ENCODE data around the gene TSPYL2. TPM values are rescaled to one million over a fixed set of nuclear protein-coding genes. Genes with fewer than 3 reads are reported as not detected.
A peak's percentile ranks its signal among the peaks of the same experiment; 100 is the strongest.

Gene TSPYL2
- total RNA-seq, result 10 to 100 TPM; 56.7 to 73.3 TPM

DNA sequence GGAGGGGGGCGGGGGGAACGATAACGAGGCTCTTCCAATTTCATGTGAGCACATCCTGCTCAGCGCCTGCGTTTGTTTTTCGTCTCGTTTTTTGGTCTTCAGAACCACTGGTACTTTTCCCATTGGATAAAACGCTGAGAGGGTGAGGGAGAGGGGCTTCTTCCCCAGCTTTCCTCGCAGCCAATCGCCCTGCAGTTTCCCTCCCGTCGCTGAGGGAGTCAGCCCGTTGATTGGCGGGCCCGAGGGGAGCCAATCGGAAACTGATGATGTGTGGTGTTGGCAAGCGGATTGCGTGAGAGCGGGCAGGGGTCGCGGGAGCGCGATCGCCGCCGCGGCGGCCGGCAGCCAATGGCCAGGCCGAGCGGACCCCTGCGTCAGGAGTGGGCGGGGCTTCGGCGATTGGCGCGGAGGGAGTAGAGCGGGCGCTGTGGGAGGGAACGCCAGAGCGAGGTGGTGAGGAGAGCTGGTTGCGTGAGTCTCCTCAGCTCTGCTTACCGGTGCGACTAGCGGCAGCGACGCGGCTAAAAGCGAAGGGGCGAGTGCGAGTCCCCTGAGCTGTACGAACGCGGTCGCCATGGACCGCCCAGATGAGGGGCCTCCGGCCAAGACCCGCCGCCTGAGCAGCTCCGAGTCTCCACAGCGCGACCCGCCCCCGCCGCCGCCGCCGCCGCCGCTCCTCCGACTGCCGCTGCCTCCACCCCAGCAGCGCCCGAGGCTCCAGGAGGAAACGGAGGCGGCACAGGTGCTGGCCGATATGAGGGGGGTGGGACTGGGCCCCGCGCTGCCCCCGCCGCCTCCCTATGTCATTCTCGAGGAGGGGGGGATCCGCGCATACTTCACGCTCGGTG lies at the start of gene TSPYL2:
TSS of gene TSPYL2 (plus strand) at position 443 of the 848 bp plus-strand sequence. CDS start at position 575, 132 bp downstream.
- intact Hi-C loops (cut with DNase I, micrococcal nuclease), result loop anchor here (1.0 to 10.0 kb wide), 9 partner anchors 10 to 1103 kb away; partner anchors contain the start of genes RIBC1 (in 2 of the 2), SMC1A (in 2 of the 2), FAM120C (in 1 of the 2) and KDM5C (in 1 of the 2)
- H3K36me3 Mint-ChIP-seq (ENCODE audit: low read depth), result peaks cover 36% of the 10 kb centered on the region
- peaks cover 46% of the 10 kb centered on the region for H3K4me1 Mint-ChIP-seq
- ChIA-PET POLR2A (interaction anchor here (0.5 to 1.7 kb wide), 10 partner anchors 9 to 1178 kb away, joined by 3 to 8 read pairs (median 4); partner anchors contain the start of genes KANTR and KDM5C), CTCF (no interaction called here)
- DNase-seq (peak; percentile 96), ATAC-seq (peak; percentile 91)
- no peaks in the 10 kb centered on the region for H3K9me3 Mint-ChIP-seq (ENCODE audit: low read depth)
- H3K4me3 Mint-ChIP-seq, result peak within 1 kb of the TSS; percentile 91
- no peaks in the 10 kb centered on the region for H3K27me3 Mint-ChIP-seq
- peak within 1 kb of the TSS; percentile 95 for H3K27ac Mint-ChIP-seq

DNA sequence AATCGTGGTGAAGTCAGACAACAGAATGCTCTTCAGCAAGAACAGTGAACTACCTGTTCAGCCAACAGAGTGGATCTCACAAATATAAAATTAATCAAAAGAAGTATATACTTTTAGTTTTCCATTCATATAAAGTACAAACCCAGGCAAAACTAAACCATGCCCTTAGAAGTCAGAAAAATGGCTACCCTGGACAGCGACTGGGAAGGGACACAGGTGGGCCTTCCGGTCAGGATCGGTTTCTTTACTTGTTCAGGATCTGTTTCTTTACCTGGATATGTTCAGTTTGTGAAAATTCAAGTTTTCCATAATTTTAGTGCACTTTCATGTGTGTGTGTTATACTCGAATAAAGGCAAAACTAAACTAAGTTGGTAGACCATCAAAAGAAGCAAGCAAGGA lies 46.0 kb upstream of the TSPYL2 start:
- H3K27ac Mint-ChIP-seq, result no peak overlapping the region
- POLR2A ChIA-PET, result no interaction called here
- H3K4me3 Mint-ChIP-seq, result no peak overlapping the region
- intact Hi-C loops (cut with DNase I, micrococcal nuclease), result no loop called here
- peaks cover 2% of the 10 kb centered on the region for H3K27me3 Mint-ChIP-seq
- no peaks in the 10 kb centered on the region for H3K4me1 Mint-ChIP-seq
- ATAC-seq (no peak), DNase-seq (no peak)
- CTCF ChIA-PET, result no interaction called here
- no peaks in the 10 kb centered on the region for H3K36me3 Mint-ChIP-seq (ENCODE audit: low read depth)
- no peaks in the 10 kb centered on the region for H3K9me3 Mint-ChIP-seq (ENCODE audit: low read depth)

DNA sequence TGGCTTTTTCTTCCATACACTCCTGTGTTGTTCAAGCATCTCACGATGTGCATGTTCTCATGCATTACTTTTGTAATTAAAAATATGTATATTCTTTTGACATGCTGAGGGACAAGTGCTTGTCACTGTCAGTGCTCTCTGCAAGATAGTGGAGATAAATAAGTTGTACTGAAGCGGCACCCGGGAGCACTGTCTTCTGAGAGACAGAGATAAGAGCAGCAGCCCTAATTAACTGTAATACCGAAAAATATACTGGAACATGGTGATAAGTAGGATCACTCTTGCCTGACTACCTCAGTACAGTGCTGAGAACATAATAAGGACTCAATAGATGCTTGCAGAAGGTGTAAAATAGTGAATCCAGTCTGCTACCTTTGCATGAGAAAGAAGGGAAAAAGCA lies 42.9 kb upstream of the TSPYL2 start:
- H3K4me3 Mint-ChIP-seq, result no peak overlapping the region
- ChIA-PET POLR2A (no interaction called here), CTCF (no interaction called here)
- H3K27ac Mint-ChIP-seq, result no peak overlapping the region
- no peaks in the 10 kb centered on the region for H3K36me3 Mint-ChIP-seq (ENCODE audit: low read depth)
- DNase-seq (no peak), ATAC-seq (no peak)
- no peaks in the 10 kb centered on the region for H3K9me3 Mint-ChIP-seq (ENCODE audit: low read depth)
- intact Hi-C loops (cut with DNase I, micrococcal nuclease), result no loop called here
- H3K4me1 Mint-ChIP-seq, result no peaks in the 10 kb centered on the region
- H3K27me3 Mint-ChIP-seq, result peaks cover 4% of the 10 kb centered on the region

DNA sequence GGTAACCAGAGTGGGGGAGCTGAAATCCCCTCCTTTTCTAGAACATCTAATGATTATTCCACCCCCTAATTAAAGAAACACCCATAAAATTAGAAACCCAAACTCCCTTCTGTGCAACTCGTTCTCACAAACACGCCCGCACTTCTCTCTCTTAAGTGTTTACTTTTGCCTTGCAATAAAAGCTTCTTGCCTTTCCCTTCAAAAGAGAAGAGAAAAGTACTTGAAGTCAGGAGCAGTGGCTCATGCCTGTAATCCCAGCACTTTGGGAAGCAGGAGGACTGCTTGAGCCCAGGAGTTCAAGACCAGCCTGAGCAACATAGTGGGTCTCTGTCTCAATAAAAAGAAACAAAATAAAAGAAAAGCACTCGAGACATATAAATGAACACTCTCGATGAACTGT lies 37.2 kb upstream of the TSPYL2 start:
- Mint-ChIP-seq H3K4me1 (no peaks in the 10 kb centered on the region), H3K27ac (no peak overlapping the region), H3K36me3 (ENCODE audit: low read depth) (no peaks in the 10 kb centered on the region), H3K27me3 (peaks cover 10% of the 10 kb centered on the region), H3K9me3 (ENCODE audit: low read depth) (no peaks in the 10 kb centered on the region), H3K4me3 (no peak overlapping the region)
- ChIA-PET CTCF (no interaction called here), POLR2A (no interaction called here)
- DNase-seq (no peak), ATAC-seq (no peak)
- intact Hi-C loops (cut with DNase I, micrococcal nuclease), result no loop called here

DNA sequence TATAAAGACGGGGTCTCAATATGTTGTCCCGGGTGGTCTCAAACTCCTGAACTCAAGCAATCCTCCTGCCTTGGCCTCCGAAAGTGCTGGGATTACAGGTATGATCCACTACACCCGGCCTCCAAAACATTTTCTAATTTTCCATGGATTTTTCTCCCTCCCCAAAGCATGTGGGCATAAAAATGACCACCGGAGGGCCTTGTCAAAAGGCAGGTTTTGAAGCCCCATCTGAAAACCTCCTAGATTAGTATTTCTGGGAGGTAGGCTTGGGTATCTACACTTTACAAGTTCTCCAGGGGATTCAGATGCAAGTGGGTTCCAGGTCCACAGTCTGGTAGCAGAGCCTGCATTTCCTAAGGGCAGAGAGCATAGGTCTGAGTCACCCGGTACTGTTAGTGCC lies 34.9 kb upstream of the TSPYL2 start:
- H3K4me1 Mint-ChIP-seq, result no peaks in the 10 kb centered on the region
- ATAC-seq (no peak), DNase-seq (no peak)
- H3K27ac Mint-ChIP-seq, result no peak overlapping the region
- peaks cover 10% of the 10 kb centered on the region for H3K27me3 Mint-ChIP-seq
- intact Hi-C loops (cut with DNase I, micrococcal nuclease), result no loop called here
- no peaks in the 10 kb centered on the region for H3K9me3 Mint-ChIP-seq (ENCODE audit: low read depth)
- ChIA-PET CTCF (no interaction called here), POLR2A (no interaction called here)
- no peak overlapping the region for H3K4me3 Mint-ChIP-seq
- no peaks in the 10 kb centered on the region for H3K36me3 Mint-ChIP-seq (ENCODE audit: low read depth)

DNA sequence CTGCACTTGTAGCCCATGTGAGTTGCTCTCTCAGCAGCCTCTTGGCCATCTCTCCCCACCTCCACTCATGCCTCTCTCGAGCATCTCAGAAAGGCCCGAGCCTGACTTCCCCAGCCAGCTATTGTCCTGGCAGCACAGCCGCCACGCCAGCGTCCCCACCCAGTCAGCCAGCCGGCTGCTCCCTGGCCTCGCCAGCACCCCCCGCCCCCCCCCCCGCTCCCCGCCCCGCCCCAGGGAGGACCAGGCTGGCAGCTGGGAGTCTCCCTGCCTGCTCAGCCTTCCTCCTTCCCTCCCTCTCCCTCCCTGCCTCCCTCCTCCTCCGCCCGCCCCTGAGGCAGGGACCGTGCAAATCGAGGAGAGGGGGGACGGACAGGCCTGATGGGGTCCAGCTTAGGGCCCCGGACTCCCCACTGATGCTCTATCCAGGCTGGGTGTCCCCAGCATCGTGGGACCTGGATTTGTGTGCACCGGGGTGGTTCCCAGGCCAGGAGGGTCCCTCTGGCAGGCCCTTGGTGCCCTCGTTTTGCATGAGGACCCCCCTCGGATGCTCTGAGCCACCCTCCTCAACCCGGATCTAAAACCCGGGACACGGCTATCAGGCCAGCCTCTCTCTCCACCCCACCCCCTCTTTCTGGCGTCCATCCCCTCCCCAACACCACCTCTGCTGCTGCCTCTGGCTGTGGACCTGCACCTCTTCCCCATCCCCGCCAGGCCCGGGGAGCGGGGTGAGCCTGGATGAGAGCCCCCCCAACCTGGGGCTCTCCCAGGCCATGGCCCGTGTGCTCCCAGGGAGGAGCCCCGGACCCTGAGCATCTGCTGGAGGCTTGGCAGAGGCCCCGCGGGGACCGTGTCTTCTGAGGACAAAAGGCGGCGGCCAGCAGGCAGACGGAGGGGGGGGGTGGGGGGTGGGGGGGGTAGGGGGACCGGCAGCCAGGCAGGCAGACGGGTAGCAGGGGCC lies 33.7 kb upstream of the TSPYL2 start, which contains the start of gene GPR173:
TSS of gene GPR173 (plus strand) at position 621 of the 958 bp plus-strand sequence. CDS start 27,833 bp downstream, outside the sequence.
- Mint-ChIP-seq H3K9me3 (ENCODE audit: low read depth) (no peaks in the 10 kb centered on the region), H3K27me3 (peaks cover 10% of the 10 kb centered on the region), H3K36me3 (ENCODE audit: low read depth) (no peaks in the 10 kb centered on the region), H3K27ac (no peak within 1 kb of the TSS), H3K4me3 (no peak within 1 kb of the TSS), H3K4me1 (no peaks in the 10 kb centered on the region)
- intact Hi-C loops (cut with DNase I, micrococcal nuclease), result no loop called here
- CTCF ChIA-PET, result no interaction called here
- DNase-seq (no peak), ATAC-seq (no peak)
- POLR2A ChIA-PET, result no interaction called here

DNA sequence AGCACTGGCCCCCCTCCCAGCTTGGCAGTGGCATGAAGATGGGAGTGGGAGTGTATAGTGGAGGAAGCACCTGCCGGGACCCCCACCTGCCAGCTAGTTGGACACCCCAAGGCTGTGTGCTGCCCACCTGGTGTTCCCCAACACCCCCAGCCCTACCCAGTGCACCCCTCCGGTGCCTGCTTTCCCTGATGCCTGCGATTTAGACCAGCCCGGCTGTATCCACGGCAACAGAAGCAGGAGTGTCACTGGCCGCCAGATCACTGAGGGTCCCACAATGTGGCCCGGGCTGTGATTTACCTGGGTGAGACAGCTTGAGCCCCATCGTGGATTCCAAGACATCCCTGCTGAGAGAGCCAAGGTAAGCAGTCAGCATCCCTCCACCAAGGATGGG lies 33.0 kb upstream of the TSPYL2 start:
- Mint-ChIP-seq H3K9me3 (ENCODE audit: low read depth) (no peaks in the 10 kb centered on the region), H3K4me1 (no peaks in the 10 kb centered on the region), H3K27ac (no peak overlapping the region), H3K36me3 (ENCODE audit: low read depth) (no peaks in the 10 kb centered on the region), H3K27me3 (peaks cover 10% of the 10 kb centered on the region), H3K4me3 (no peak overlapping the region)
- intact Hi-C loops (cut with DNase I, micrococcal nuclease), result no loop called here
- DNase-seq (no peak), ATAC-seq (no peak)
- ChIA-PET POLR2A (no interaction called here), CTCF (no interaction called here)

DNA sequence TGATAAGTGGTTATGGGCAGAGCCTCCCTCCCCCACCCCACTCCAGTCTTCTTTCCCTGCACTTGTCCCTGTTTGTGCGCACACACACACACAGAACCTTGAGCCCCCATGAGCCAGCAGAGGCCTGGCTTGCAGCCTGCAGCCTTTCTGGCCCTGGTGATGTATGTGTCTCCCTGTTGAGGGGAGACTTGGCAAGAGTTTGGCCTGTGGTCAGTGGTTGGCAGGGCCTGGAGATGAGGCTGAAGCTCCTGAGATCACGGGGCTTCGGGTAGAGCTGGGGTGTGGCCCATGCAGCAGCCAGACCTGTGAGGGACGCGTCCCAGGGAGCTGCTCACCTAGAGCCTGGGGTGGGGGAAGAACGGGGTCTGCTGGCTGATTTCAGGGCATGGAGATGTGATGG lies 31.3 kb upstream of the TSPYL2 start:
- intact Hi-C loops (cut with DNase I, micrococcal nuclease), result no loop called here
- Mint-ChIP-seq H3K27ac (no peak overlapping the region), H3K36me3 (ENCODE audit: low read depth) (no peaks in the 10 kb centered on the region), H3K9me3 (ENCODE audit: low read depth) (no peaks in the 10 kb centered on the region), H3K4me1 (no peaks in the 10 kb centered on the region), H3K4me3 (no peak overlapping the region), H3K27me3 (peaks cover 10% of the 10 kb centered on the region)
- ChIA-PET CTCF (no interaction called here), POLR2A (no interaction called here)
- ATAC-seq, result no peak
- DNase-seq, result no peak

DNA sequence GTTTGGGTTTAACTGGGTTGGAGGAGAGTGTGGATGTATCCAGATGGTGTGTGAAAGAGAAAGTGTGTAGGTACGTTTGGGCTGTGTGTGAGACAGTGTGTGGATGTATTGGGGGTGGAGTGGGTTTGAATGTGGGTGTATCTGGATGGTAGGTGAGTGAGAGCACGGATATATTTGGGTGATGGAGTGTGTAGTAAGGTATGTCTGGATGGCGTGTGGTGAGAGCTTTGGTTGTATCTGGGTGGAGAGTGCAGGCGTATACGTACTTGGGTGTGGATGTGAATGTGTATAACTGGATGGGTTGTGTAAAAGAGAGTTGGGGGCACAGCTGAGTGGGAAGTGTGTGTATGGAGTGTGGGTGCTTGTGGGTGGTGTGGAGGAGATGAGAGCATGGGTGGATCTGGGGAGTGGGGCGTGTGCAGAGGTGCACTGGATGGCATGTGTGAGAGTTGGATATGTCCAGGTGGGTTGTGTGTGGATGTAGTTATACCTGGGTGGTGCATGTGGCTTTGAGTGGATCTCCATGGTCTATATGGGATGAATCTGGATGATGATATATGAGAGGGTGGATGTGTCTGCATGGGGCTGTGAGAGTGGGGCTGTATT lies 26.8 kb upstream of the TSPYL2 start:
- Mint-ChIP-seq H3K27ac (no peak overlapping the region), H3K36me3 (ENCODE audit: low read depth) (no peaks in the 10 kb centered on the region), H3K4me1 (no peaks in the 10 kb centered on the region), H3K9me3 (ENCODE audit: low read depth) (no peaks in the 10 kb centered on the region), H3K27me3 (peaks cover 2% of the 10 kb centered on the region), H3K4me3 (no peak overlapping the region)
- ChIA-PET CTCF (no interaction called here), POLR2A (no interaction called here)
- intact Hi-C loops (cut with DNase I, micrococcal nuclease), result no loop called here
- ATAC-seq (no peak), DNase-seq (no peak)

DNA sequence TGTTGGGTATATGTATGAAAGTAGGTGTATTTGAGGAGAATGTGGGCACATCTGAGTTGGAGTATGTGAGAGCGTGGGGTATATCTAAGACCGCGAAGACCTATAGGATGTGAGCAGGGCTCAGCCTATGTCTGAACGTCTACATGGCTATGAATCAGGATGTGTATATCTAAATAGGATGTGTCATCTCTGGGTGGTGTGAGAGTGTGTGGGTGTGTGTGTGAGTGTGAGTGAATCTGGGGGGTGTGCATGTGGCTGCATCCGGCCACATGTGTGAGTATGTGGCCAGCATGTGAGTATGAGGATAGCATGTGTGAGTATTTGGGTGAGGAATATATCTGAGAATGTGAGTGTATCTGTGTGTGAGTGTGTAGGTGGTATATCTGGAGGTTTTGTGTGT lies 25.9 kb upstream of the TSPYL2 start:
- no peaks in the 10 kb centered on the region for H3K9me3 Mint-ChIP-seq (ENCODE audit: low read depth)
- POLR2A ChIA-PET, result no interaction called here

DNA sequence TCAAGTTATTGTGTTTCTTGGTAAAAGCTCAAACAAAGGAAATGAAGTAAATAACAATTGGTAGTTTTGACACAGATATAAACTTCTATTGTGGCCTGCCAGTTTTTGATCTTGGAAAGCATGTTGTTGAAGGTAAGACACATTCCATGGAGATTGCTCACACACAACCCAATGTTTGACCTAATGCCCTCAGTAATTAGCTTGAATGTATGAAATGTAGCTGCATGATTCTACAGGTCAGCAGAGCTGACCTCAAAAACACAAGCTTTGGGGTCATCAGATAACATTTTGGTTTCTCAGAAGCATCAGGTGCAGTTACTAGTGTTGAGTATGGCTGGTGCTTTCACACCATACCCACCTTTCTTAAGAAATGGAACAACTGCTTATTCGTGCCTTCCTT lies 17.1 kb upstream of the TSPYL2 start:
- DNase-seq (no peak), ATAC-seq (no peak)
- H3K27me3 Mint-ChIP-seq, result no peaks in the 10 kb centered on the region
- intact Hi-C loops (cut with DNase I, micrococcal nuclease), result no loop called here
- no peaks in the 10 kb centered on the region for H3K36me3 Mint-ChIP-seq (ENCODE audit: low read depth)
- H3K27ac Mint-ChIP-seq, result no peak overlapping the region
- H3K9me3 Mint-ChIP-seq (ENCODE audit: low read depth), result no peaks in the 10 kb centered on the region
- H3K4me1 Mint-ChIP-seq, result no peaks in the 10 kb centered on the region
- ChIA-PET CTCF (no interaction called here), POLR2A (no interaction called here)
- no peak overlapping the region for H3K4me3 Mint-ChIP-seq

More for the DNA sequence above, 25.9 kb upstream of the TSPYL2 start:
- no peaks in the 10 kb centered on the region for H3K36me3 Mint-ChIP-seq (ENCODE audit: low read depth)
- DNase-seq, result no peak
- intact Hi-C loops (cut with DNase I, micrococcal nuclease), result no loop called here
- no peaks in the 10 kb centered on the region for H3K4me1 Mint-ChIP-seq
- no peak overlapping the region for H3K4me3 Mint-ChIP-seq
- peak; percentile 57 for ATAC-seq
- no peak overlapping the region for H3K27ac Mint-ChIP-seq
- H3K27me3 Mint-ChIP-seq, result no peaks in the 10 kb centered on the region
- CTCF ChIA-PET, result no interaction called here

All from activated CD4-positive, alpha-beta T cell treated with anti-CD3 and anti-CD28 coated beads for 36 hours (primary cell).